NCI-H82 treated with DMSO at 0.1 percent for 48 hours (cell line): ENCODE results near the gene KCNK4.
A peak's percentile ranks its signal among the peaks of the same experiment; 100 is the strongest.

Experiments used
- DNase-seq: peaks from one replicate; lab custom pipeline; 2025; ENCODE audit not compliant: unreplicated experiment; lab: John Stamatoyannopoulos, UW

Gene KCNK4

GRCh38 chr11:64289002-64289564 is 2.0 kb upstream of the KCNK4 start:
- no peak for DNase-seq

GRCh38 chr11:64290352-64291261 is 495 bp upstream of the KCNK4 start:
- DNase-seq, result no peak

DNA sequence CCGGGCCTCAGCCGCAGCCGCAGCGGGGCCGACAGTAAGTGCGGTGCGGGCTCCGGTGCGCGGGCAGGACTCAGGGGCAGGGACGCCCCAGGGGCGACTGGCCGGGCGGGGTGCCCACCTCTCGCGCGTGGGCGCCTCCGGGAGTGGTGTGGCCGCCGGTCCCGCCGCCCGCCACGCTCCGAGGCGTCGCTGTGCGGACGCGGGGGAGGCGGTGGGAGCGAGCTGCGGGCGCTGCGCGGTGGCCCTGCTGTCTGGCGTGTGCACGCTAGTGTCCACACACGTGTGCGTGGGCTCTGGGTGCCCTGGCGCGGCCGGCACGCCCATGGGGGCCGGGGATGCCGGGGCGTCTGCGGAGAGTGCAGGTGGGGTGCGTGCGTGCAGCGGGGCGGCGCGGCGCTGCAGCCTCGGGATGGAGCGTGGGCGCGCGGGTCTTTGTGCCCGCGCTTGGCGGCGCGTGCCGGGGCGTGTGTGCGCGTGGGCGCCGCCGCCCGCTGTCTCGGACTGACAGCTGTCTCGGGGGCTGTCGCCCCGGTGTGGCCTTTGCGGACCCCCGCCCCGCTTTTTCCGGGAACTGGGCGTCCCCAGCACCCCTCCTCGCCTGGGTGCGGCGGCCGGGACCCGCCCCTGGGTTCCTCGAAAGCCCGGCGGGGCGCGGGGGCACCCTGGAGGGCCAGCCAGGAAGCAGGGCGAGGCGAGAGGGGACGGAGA is 804 bp downstream of the KCNK4 start:
- DNase-seq, result no peak

DNA sequence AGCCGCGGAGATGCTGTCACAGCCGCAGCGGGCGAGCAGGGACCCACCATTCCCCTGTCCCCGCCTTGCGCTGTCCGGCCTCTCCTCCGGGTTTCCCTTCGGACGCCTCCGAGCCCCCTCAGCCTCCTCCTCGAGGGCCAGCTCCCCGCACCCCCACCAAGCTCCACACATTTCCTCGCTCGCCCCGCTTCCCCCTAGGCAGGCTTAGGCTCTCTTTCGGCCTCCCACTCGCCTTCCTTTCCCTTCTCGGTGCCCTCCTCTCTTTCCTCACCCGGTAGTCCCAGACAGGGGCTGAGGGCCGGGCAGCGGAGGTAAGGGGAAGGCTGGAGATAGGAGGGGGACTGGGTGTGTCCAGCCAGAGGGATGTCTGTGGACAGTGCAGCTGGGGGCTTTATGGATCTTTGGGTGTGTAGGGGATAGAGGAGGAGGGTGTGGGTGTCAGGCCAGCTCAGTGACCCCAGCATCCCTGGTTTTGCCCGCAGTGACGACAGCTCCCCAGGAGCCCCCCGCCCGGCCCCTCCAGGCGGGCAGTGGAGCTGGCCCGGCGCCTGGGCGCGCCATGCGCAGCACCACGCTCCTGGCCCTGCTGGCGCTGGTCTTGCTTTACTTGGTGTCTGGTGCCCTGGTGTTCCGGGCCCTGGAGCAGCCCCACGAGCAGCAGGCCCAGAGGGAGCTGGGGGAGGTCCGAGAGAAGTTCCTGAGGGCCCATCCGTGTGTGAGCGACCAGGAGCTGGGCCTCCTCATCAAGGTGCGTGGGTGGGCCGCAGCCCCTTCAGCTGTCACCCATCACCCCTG is 1.6 kb downstream of the KCNK4 start:
- DNase-seq, result no peak

- no peak for DNase-seq
These were observed 3.7 kb downstream of the KCNK4 start for GRCh38 chr11:64294774-64295173.

- no peak for DNase-seq
These were observed 4.7 kb downstream of the KCNK4 start for GRCh38 chr11:64295760-64296159.

GRCh38 chr11:64296236-64296635 is 5.1 kb downstream of the KCNK4 start:
- no peak for DNase-seq

DNA sequence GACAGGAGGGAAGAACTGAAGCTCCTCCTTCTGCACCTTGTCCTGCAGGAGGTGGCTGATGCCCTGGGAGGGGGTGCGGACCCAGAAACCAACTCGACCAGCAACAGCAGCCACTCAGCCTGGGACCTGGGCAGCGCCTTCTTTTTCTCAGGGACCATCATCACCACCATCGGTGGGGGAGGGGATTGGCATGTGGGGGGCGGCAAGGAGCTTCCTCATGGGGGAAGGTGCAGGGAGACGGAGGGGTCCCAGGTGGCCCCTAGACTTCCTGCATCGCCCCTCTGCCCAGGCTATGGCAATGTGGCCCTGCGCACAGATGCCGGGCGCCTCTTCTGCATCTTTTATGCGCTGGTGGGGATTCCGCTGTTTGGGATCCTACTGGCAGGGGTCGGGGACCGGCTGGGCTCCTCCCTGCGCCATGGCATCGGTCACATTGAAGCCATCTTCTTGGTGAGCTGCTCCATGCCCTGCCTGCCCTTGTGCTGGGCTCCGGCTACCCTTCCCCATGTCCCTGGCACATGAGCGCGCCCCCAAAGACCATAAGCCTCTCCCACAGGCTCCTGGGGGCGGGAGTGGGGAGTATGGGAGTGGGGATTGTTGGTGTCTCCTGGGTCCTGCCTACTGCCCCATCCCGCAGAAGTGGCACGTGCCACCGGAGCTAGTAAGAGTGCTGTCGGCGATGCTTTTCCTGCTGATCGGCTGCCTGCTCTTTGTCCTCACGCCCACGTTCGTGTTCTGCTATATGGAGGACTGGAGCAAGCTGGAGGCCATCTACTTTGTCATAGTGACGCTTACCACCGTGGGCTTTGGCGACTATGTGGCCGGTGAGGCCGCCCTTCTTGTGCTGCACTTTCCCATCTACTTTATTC is 6.0 kb downstream of the KCNK4 start:
- DNase-seq, result no peak

DNA sequence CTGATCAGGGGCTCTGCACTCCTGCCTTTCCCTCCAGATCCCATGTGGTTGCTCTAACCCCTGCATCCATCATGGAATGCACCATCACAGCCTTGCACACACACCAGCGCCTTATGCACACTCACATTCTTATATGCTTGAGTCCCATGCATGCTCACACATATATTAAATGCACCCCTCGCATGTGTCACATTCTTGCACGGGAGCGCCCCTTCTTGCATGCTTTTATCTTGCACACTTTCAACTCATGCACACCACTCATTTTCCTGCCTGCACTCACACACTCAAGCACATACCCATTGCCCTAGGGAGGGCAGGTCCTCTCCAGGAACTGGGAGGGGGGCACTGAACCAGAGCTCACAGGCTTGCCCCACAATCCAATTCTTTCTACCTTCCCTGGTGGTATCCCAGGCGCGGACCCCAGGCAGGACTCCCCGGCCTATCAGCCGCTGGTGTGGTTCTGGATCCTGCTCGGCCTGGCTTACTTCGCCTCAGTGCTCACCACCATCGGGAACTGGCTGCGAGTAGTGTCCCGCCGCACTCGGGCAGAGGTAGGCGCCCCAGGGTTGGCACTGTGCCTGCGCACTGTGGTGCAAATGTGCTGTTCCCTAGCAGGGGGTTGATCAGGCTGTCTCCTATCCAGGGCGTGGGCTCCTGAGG is 6.7 kb downstream of the KCNK4 start:
- DNase-seq, result no peak

DNA sequence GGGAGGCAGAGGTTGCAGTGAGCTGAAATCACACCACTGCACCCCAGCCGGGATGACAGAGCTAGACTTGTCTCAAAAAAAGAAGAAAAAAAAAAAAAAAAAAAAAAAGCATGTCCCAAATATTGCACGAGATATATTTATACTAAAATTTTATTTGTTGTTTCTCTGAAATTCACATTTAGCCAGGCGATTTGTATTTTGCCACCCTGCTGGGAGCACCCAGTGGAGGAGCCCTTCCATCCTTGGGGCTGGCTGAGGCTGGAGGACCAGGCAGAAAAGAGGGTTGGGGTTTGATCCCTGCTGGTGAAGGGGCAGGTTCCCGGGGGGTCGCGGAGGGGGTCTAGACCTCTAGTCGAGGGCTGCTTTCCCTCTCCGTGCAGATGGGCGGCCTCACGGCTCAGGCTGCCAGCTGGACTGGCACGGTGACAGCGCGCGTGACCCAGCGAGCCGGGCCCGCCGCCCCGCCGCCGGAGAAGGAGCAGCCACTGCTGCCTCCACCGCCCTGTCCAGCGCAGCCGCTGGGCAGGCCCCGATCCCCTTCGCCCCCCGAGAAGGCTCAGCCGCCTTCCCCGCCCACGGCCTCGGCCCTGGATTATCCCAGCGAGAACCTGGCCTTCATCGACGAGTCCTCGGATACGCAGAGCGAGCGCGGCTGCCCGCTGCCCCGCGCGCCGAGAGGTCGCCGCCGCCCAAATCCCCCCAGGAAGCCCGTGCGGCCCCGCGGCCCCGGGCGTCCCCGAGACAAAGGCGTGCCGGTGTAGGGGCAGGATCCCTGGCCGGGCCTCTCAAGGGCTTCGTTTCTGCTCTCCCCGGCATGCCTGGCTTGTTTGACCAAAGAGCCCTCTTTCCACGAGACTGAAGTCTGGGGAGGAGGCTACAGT is 8.1 kb downstream of the KCNK4 start:
- DNase-seq, result no peak

GRCh38 chr11:64299847-64300648 is 8.9 kb downstream of the KCNK4 start, which contains the start of gene CATSPERZ:
Gene CATSPERZ, plus strand, starts transcription at chr11:64300358. Its CDS starts 53 bp downstream, at chr11:64300411.
- no peak for DNase-seq

GRCh38 chr11:64303109-64304031 is 12.3 kb downstream of the KCNK4 start:
- no peak for DNase-seq

DNA sequence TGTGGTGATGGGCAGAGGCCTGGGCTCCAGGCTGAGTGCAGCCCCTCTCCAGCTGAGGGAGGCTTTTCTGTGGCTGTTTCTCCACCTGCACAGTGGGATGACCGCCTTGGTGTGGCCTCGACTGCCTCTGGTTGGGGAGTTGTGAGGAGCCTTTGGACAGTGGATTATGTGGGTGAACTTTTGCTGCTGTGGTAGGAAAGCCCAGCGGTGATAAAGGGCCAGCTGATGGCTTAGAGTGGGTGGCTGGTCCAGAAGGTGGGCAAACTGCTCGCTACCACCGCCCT is 12.9 kb downstream of the KCNK4 start:
- no peak for DNase-seq

DNA sequence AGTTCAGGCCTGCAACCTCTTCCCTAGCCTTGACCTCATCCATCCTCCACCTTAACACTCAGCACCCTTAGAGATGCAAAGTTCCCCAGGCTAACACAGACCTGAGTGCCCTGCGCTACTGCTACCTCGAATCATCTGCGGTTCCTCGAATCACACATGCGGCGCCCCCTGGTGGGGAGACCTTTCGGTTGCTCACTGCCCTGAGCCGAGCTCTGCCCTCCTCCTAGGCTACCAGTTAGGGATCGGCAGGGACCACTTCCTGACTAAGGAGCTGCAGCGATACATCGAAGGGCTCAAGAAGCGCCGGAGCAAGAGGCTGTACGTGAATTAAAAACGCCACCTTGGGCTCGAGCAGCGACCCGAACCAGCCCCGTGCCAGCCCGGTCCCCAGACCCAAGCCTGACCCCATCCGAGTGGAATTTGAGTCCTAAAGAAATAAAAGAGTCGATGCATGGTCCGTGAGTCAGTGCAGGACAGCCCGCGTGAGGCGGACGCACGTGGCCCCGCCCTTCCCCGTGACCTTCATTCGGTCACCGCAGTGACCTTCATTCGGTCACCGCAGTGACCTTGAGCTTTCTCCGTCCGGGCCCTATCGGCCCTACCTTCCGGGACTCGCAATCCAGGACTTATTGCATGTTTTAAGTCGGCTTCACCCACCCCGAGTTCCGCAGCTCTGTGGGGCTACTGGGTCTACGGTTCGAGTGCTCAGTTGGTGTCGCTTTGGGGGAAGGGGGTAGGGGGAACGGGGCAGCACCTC is 13.4 kb downstream of the KCNK4 start:
- DNase-seq, result peak; percentile 67

GRCh38 chr11:64305075-64305690 is 14.1 kb downstream of the KCNK4 start, which contains the start of gene ESRRA:
Gene ESRRA, plus strand, starts transcription at chr11:64305524. Its CDS starts 1,656 bp downstream, at chr11:64307180.
- DNase-seq, result peak; percentile 96
